Vagina (tissue), 2 donors: ENCODE results near the gene PRRX1.

Experiments
- CTCF ChIP-seq, 3 experiments: fragments of 450-650 bp in 2 of 3; fragments of 200-600 bp in 1 of 3; sonication (generic) in 1 of 3; IDR thresholded peaks; one replicate each; pipeline ENCODE4 v1.5.1; 2017 to 2019; ENCODE audit warnings: antibody characterized with exemption in 3 of 3, mild to moderate bottlenecking in 2 of 3, moderate library complexity in 2 of 3
- POLR2A ChIP-seq, 2 donors: fragments of 450-650 bp; IDR thresholded peaks; one replicate each; pipeline ENCODE4 v1.6.1; 2017; ENCODE audit warnings: antibody characterized with exemption in 2 of 2, mild to moderate bottlenecking in 2 of 2, moderate library complexity in 2 of 2

- TF ChIP-seq CTCF (IDR thresholded peaks at IDR 0.05) (no peak), POLR2A (IDR thresholded peaks at IDR 0.05) (no peak)
Observed at GRCh38 chr1:170661646-170662411, 2.1 kb upstream of the PRRX1 start.
